ENCODE measurements around the gene ALS2. TPM values are rescaled to one million over a fixed set of nuclear protein-coding genes. Genes with fewer than 3 reads are reported as not detected.

The ALS2 gene
- total RNA-seq, 2 experiments from 2014 or later, result 10.1 to 10.5 TPM

GRCh38 chr2:201701646-201702045 is 79.1 kb downstream of the ALS2 start:
- no peaks in the 10 kb centered on the region for H3K27me3 Mint-ChIP-seq
- peaks cover 4% of the 10 kb centered on the region for H3K36me3 Mint-ChIP-seq (ENCODE audit: low read depth)
- TF ChIP-seq CTCF (IDR thresholded peaks at IDR 0.05), result no peak
- no peaks in the 10 kb centered on the region for H3K9me3 Mint-ChIP-seq
- ATAC-seq, result no peak
- H3K27ac Mint-ChIP-seq, result no peak overlapping the region
- ChIA-PET CTCF (interaction anchor here (0.7 to 0.9 kb wide), 2 partner anchors 8 to 477 kb away, joined by 3 read pairs; no protein-coding TSS in a partner anchor), POLR2A (interaction anchor here (0.6 to 0.8 kb wide), 2 partner anchors 456 to 595 kb away, joined by 3 to 4 read pairs; no protein-coding TSS in a partner anchor)
- H3K4me1 Mint-ChIP-seq (ENCODE audit: low read depth), result peaks cover 6% of the 10 kb centered on the region
- no peak for DNase-seq
- no peak overlapping the region for H3K4me3 Mint-ChIP-seq
- intact Hi-C loops (cut with micrococcal nuclease), result no loop called here

- H3K27ac Mint-ChIP-seq, result no peak overlapping the region
Measured at GRCh38 chr2:201699416-201699815, 81.3 kb downstream of the ALS2 start.

GRCh38 chr2:201698588-201699226 is 82.0 kb downstream of the ALS2 start, which contains the start of gene MPP4:
MPP4 (minus strand) TSS chr2:201698644; CDS start chr2:201693954, 4,690 bp downstream.
- Mint-ChIP-seq H3K9me3 (no peaks in the 10 kb centered on the region), H3K27ac (no peak within 1 kb of the TSS), H3K36me3 (ENCODE audit: low read depth) (peaks cover 2% of the 10 kb centered on the region), H3K4me1 (ENCODE audit: low read depth) (peaks cover 6% of the 10 kb centered on the region), H3K4me3 (no peak within 1 kb of the TSS), H3K27me3 (no peaks in the 10 kb centered on the region)
- ChIA-PET CTCF (no interaction called here), POLR2A (no interaction called here)
- no peak for TF ChIP-seq CTCF (IDR thresholded peaks at IDR 0.05)
- ATAC-seq (no peak), DNase-seq (no peak)
- intact Hi-C loops (cut with micrococcal nuclease), result no loop called here

More at GRCh38 chr2:201699416-201699815, 81.3 kb downstream of the ALS2 start:
- ChIA-PET POLR2A (no interaction called here), CTCF (no interaction called here)
- H3K9me3 Mint-ChIP-seq, result no peaks in the 10 kb centered on the region
- no peak overlapping the region for H3K4me3 Mint-ChIP-seq
- intact Hi-C loops (cut with micrococcal nuclease), result no loop called here
- no peak for TF ChIP-seq CTCF (IDR thresholded peaks at IDR 0.05)
- DNase-seq (no peak), ATAC-seq (no peak)
- peaks cover 6% of the 10 kb centered on the region for H3K4me1 Mint-ChIP-seq (ENCODE audit: low read depth)
- H3K27me3 Mint-ChIP-seq, result no peaks in the 10 kb centered on the region
- peaks cover 4% of the 10 kb centered on the region for H3K36me3 Mint-ChIP-seq (ENCODE audit: low read depth)

GRCh38 chr2:201697899-201698298 is 82.8 kb downstream of the ALS2 start:
- H3K9me3 Mint-ChIP-seq, result no peaks in the 10 kb centered on the region
- no peak overlapping the region for H3K27ac Mint-ChIP-seq
- H3K27me3 Mint-ChIP-seq, result no peaks in the 10 kb centered on the region
- ChIA-PET CTCF (no interaction called here), POLR2A (no interaction called here)
- ATAC-seq, result no peak
- H3K4me1 Mint-ChIP-seq (ENCODE audit: low read depth), result peaks cover 6% of the 10 kb centered on the region
- no peak for DNase-seq
- H3K36me3 Mint-ChIP-seq (ENCODE audit: low read depth), result peaks cover 2% of the 10 kb centered on the region
- intact Hi-C loops (cut with micrococcal nuclease), result no loop called here
- no peak overlapping the region for H3K4me3 Mint-ChIP-seq
- TF ChIP-seq CTCF (IDR thresholded peaks at IDR 0.05), result no peak

GRCh38 chr2:201696151-201696659 is 84.5 kb downstream of the ALS2 start:
- TF ChIP-seq CTCF (IDR thresholded peaks at IDR 0.05), result no peak
- CTCF ChIA-PET, result no interaction called here
- intact Hi-C loops (cut with micrococcal nuclease), result no loop called here
- DNase-seq (no peak), ATAC-seq (no peak)
- POLR2A ChIA-PET, result interaction anchor here (1.2 to 1.3 kb wide), 2 partner anchors 11 to 20 kb away, joined by 3 read pairs; no protein-coding TSS in a partner anchor
- no peaks in the 10 kb centered on the region for H3K9me3 Mint-ChIP-seq
- no peak overlapping the region for H3K27ac Mint-ChIP-seq
- no peaks in the 10 kb centered on the region for H3K27me3 Mint-ChIP-seq
- H3K4me1 Mint-ChIP-seq (ENCODE audit: low read depth), result peaks cover 6% of the 10 kb centered on the region
- H3K36me3 Mint-ChIP-seq (ENCODE audit: low read depth), result no peaks in the 10 kb centered on the region
- no peak overlapping the region for H3K4me3 Mint-ChIP-seq
